T-helper 1 cell treated with Interleukin-12 subunit alpha and Interleukin-12 subunit beta and Interleukin-4 antibody, amounts not matched to agents 30 μg/mL and 1 μg/mL, for 36 hours (primary cell): ENCODE measurements around the gene GDF7.

Source experiments
- H3K27ac Mint-ChIP-seq: one replicate; pipeline ENCODE4 v1.8.0; 2021; ENCODE audit warnings: mild to moderate bottlenecking, mixed read lengths
- H3K27me3 Mint-ChIP-seq: one replicate; pipeline ENCODE4 v1.8.0; 2021; ENCODE audit warnings: low read depth, mixed read lengths
- H3K36me3 Mint-ChIP-seq: one replicate; pipeline ENCODE4 v1.8.0; 2021; ENCODE audit warnings: low read depth, mixed read lengths
- H3K4me1 Mint-ChIP-seq: one replicate; pipeline ENCODE4 v1.8.0; 2021; ENCODE audit warnings: low read depth, mixed read lengths
- H3K4me3 Mint-ChIP-seq: one replicate; pipeline ENCODE4 v1.8.0; 2021; ENCODE audit warnings: mild to moderate bottlenecking, moderate library complexity, mixed read lengths
- H3K9me3 Mint-ChIP-seq: one replicate; pipeline ENCODE4 v1.8.0; 2021; ENCODE audit warnings: mixed read lengths

The GDF7 gene

DNA sequence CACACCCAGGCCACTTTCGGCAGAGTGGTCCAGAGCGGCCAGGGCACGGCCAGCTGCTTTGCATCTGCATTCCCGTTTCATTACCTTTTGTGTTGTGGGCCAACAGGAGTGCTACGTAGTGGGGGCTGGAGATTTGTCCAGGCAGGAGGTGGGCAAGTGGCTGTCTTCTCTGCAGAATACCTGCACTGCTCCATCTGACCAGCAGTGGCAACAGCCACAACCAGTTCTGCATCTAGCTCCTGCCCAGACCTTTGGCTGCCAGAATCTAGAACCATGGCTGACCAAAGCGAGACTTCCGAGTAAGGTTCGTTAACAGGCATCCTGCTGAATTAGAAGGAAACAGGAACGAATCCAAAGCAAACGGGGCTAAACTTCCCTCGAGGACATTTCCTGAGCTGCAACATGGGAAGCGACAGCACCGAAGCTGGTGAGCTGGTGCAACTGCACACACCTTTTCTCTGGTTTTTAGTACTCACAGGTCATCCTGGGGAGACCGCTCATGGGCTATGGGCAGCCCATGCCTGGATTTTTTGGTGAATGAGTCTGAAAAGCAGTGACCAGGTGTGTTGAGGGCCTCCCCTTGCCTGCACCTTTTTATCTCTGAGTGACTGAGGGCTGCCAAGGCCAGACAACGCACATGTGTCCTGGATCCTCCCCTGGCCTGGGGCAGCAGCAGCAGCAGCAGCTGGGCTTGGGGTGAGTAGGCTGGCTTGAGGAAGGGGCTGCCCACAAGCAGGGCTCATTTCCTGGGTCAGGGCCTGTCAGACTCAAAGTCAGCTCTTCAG lies 10.5 kb downstream of the GDF7 start:
- no peak overlapping the region for H3K4me3 Mint-ChIP-seq
- no peak overlapping the region for H3K27ac Mint-ChIP-seq
- H3K4me1 Mint-ChIP-seq, result no peaks in the 10 kb centered on the region
- H3K9me3 Mint-ChIP-seq, result no peaks in the 10 kb centered on the region
- H3K27me3 Mint-ChIP-seq, result peaks cover 7% of the 10 kb centered on the region
- H3K36me3 Mint-ChIP-seq, result no peaks in the 10 kb centered on the region

DNA sequence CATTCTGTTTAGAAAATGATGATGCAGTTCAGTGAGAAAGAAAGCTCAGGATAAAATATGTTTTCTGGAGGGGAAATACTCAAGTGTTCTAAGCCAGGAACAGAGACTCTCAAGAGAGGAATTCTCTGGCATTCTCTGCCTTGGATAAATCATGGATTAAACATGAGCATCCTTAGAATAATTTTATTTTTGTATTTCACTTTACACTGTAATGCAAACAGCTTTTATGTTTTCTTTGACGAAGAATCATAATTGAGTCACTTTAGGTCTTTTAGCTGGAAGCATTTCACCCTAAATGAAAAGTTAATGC lies 11.1 kb downstream of the GDF7 start:
- H3K27me3 Mint-ChIP-seq, result peaks cover 4% of the 10 kb centered on the region
- H3K4me1 Mint-ChIP-seq, result no peaks in the 10 kb centered on the region
- no peaks in the 10 kb centered on the region for H3K36me3 Mint-ChIP-seq
- H3K27ac Mint-ChIP-seq, result no peak overlapping the region
- H3K4me3 Mint-ChIP-seq, result no peak overlapping the region
- no peaks in the 10 kb centered on the region for H3K9me3 Mint-ChIP-seq

DNA sequence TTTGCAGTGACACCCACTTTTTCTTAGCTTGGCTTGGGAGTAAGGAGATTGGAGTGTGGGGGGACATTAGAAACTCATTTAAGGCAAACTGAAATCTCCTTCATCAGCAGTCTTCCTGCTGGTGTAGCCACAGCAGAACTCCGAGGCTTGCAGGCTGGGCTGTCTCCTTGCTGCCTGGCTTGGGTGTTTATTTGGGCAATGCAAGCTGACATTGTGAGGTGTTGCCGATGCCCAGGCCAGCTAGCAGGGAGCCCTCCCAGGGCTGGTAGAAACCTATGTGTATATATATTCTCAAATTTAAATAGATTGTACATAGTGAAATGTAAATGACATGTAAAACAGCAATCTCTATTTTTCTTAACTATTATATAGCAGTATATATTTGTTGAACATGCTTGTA lies 11.8 kb downstream of the GDF7 start:
- H3K27ac Mint-ChIP-seq, result no peak overlapping the region
- H3K9me3 Mint-ChIP-seq, result no peaks in the 10 kb centered on the region
- H3K4me3 Mint-ChIP-seq, result no peak overlapping the region
- no peaks in the 10 kb centered on the region for H3K4me1 Mint-ChIP-seq
- peaks cover under 1% of the 10 kb centered on the region for H3K27me3 Mint-ChIP-seq
- H3K36me3 Mint-ChIP-seq, result no peaks in the 10 kb centered on the region

DNA sequence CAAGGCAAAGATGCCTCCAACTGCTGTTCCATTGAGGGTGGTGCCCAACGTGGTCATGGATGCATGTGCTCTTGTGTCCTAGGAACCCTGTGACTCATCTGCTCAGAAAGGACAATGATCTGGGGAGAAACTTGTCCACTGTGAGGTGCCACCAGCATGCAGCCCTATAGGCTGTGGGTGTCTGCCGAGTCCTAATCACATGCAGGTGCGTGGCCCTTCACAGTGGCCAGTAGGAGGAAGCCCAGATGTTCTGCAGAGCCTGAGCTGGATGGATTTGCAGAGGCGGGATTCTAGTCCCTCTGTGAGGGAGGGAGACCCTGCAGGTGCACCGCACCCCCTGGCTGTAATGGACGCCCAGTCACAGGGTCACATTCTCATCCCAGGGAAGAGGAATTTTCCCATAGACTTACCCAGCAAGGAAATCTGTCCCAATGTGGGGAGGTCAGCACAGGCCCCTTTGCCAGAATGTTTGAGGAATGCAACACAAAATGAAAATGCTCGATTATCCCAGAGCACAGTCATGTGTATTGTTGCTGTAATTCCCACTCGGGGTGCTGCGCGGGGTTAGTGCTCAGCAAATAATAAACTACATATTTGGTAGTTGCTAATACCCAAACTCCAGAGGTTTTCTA lies 13.9 kb downstream of the GDF7 start:
- no peak overlapping the region for H3K27ac Mint-ChIP-seq
- H3K27me3 Mint-ChIP-seq, result no peaks in the 10 kb centered on the region
- H3K36me3 Mint-ChIP-seq, result no peaks in the 10 kb centered on the region
- no peak overlapping the region for H3K4me3 Mint-ChIP-seq
- H3K4me1 Mint-ChIP-seq, result no peaks in the 10 kb centered on the region
- no peaks in the 10 kb centered on the region for H3K9me3 Mint-ChIP-seq

DNA sequence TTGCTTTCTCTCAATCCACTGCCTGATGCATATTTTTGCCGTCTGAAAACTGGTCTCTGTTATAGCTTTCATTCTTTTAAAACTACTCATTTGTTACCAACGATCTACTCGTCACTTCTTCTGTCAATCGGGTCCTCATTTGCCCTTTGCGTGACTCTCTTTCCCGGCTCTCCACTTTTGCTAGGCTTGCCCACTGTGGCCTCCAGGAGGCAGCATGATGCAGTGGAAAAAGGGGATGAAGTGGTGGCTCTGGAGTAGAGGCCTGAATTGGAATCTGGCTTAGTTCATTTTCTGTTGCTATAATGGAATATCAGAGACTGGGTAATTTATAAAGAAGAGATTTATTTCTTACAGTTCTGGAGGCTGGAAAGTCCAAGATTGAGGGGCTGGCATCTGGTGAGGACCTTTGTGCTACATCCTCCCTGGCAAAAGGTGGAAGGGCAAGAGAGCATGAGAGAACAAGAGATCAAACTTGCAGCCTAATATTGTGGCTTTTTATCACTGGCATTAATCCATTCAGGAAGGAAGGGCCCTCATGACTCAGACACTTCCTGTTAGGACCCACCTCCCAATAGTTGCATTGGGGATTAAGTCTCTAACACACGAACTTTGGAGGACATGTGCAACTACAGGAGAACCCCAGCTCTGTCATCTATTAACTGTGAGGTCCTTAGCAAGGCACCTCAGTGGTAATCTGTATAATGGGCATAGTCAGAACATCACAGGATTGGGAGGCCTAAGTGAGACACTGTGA lies 15.4 kb downstream of the GDF7 start:
- no peaks in the 10 kb centered on the region for H3K36me3 Mint-ChIP-seq
- H3K4me3 Mint-ChIP-seq, result no peak overlapping the region
- no peaks in the 10 kb centered on the region for H3K9me3 Mint-ChIP-seq
- no peaks in the 10 kb centered on the region for H3K27me3 Mint-ChIP-seq
- H3K4me1 Mint-ChIP-seq, result no peaks in the 10 kb centered on the region
- H3K27ac Mint-ChIP-seq, result no peak overlapping the region

DNA sequence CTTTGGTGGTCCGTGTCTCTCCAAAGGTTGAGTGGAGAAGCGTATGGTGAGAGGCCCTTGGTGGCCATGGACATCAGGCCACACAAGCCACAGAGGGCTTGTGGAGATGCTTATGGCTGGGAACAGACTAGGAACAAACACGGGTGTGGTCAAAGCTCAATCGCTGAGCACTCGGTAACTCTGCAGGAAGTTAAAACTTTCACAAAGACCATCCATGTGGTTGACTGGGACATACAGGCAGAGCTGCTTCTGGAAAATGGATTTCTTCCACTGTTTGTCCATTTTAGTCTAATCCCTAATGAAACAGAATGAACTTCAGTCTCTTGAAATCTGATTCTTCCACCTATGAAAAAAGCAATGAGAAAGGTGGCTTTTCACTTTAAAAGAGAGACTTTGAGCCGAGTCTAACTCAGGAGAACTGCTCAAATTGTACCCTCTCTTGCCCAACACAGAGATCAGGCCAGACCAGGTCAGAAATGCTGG lies 17.7 kb downstream of the GDF7 start:
- Mint-ChIP-seq H3K36me3 (peaks cover 13% of the 10 kb centered on the region), H3K9me3 (no peaks in the 10 kb centered on the region), H3K4me3 (no peak overlapping the region), H3K4me1 (no peaks in the 10 kb centered on the region), H3K27ac (no peak overlapping the region), H3K27me3 (no peaks in the 10 kb centered on the region)

DNA sequence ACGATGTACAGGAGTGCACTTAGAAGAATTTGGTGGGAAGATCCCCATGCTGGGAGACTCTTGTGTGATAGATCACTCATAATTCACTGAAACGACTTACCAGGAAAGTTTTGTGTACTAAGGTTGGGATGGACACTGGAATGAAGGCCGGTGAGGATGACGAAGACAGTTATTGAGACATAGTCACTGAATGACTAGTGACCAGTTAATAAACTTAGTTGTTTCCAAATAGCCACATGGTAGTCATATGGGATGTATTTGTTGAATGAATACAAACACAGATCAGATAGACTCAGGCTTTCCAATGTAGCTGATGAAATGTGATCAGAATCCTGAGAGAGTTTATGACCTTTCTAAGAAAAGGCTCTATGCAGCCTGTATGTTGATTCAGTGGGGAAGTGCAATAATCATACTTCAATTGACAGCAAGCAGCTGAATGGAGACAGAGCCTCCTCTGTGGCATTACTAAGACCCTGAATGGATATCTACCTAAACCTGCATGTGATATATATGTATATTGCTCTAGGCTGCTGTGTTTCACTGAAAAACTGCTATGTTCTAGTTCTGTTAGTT lies 20.4 kb downstream of the GDF7 start:
- Mint-ChIP-seq H3K9me3 (no peaks in the 10 kb centered on the region), H3K4me1 (no peaks in the 10 kb centered on the region), H3K36me3 (peaks cover 13% of the 10 kb centered on the region), H3K27ac (no peak overlapping the region), H3K4me3 (no peak overlapping the region), H3K27me3 (no peaks in the 10 kb centered on the region)

DNA sequence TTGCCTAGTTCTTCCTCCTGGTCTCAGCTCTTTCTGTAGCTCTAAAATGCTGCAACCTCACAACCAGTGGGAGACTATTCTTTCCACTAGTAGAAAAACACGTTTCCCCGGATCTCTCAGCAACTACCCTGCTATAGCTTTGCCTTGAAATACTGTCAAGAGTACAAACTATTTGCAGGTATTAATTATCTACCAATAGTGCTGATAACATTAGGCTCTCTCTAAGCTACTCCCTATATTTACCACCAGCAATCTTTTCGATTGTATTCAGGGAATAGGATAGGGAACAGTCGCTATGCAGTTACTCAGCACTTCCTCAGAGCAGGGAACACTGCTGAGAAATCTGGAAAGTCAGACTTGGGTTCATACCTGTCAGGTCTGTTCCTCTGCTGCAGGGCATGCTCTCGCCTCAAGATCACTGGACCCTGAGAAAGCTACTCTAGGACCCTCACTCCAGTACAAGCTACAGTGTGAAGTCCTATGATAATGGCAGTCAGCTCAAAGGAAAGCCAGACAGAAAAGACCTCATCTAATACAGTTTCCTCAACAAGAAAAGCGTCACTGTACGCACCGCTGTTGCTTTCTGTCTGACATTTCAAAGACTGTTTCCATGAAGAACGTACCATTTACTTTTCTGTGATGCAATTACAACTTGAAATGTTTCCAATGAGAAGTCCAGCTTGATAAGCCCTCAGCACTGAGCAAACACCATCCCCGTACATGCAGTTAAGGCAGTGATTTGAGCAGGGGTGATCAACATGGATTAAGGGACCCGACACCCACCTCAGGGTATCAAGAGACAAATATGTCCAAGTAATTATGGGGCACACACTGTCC lies 22.7 kb downstream of the GDF7 start:
- Mint-ChIP-seq H3K36me3 (peaks cover 13% of the 10 kb centered on the region), H3K4me1 (no peaks in the 10 kb centered on the region), H3K27me3 (no peaks in the 10 kb centered on the region), H3K4me3 (no peak overlapping the region), H3K9me3 (no peaks in the 10 kb centered on the region), H3K27ac (no peak overlapping the region)

DNA sequence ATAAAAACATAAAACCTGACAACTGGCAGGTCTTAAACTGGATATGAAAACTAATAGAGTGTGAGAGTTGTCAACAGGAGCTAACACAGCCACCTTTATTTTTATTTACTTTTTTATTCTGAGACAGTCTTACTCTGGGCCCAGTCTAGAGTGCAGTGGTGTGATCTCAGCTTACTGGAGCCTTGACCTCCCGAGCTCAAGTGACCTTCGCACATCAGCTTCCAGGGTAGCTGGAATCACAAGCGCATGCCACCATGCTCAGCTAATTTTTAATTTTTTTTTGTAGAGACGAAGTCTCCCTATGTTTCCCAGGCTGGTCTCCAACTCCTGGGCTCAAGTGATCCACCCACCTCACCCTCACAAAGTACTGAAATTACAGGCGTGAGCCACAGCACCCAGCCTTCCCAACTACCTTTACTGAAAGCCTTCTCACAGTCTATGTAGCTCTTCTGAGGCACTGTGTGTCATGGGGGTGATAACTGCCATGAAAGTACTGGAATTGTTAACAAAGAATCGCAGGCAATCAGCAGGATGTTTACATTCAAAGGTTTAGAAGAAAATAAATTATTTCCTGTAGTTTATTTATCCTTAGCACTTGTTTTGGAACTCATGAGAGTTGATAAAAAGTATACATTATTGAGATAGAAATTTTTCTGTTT lies 24.3 kb downstream of the GDF7 start:
- H3K4me1 Mint-ChIP-seq, result no peaks in the 10 kb centered on the region
- H3K9me3 Mint-ChIP-seq, result no peaks in the 10 kb centered on the region
- no peak overlapping the region for H3K27ac Mint-ChIP-seq
- no peaks in the 10 kb centered on the region for H3K27me3 Mint-ChIP-seq
- H3K4me3 Mint-ChIP-seq, result no peak overlapping the region
- peaks cover 13% of the 10 kb centered on the region for H3K36me3 Mint-ChIP-seq

DNA sequence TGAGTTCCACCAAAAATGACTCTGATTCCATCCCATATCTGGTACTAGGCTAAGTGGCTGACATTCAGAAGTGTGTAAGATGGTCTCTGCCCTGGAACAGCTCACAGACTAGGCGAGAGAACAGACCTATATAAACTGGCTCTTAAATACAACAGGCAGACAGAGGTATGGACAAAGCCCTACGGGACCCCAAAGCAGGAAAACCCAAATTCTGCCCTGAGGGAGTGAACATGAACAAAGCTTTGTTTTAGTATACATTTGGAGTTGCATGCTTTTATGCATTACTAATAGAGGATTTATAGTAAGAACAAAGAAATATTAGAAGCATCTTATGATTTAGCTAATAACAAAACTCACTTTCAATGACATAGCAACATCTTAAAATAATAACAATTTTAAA lies 25.1 kb downstream of the GDF7 start:
- Mint-ChIP-seq H3K36me3 (peaks cover 13% of the 10 kb centered on the region), H3K9me3 (no peaks in the 10 kb centered on the region), H3K4me1 (no peaks in the 10 kb centered on the region), H3K27me3 (no peaks in the 10 kb centered on the region), H3K27ac (no peak overlapping the region), H3K4me3 (no peak overlapping the region)

DNA sequence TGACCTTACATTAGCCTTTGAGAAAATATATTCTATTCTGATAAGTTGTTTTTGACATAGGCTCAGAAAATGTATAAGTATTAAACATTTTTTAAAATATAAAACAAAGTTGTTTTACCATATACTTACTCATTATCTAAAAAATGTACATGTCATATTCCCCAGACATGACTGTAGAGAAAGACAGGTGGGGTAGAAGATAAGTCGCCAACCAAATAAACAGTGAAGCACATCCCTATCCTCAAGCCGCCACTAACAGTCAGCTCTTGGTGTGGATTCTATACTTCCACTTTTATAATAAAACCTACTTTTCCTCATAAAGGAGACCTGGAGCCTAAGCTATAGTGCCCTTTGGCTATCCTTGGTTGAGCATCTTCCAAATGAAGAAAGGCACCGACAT lies 26.4 kb downstream of the GDF7 start:
- no peaks in the 10 kb centered on the region for H3K9me3 Mint-ChIP-seq
- H3K36me3 Mint-ChIP-seq, result peaks cover 8% of the 10 kb centered on the region
- H3K4me1 Mint-ChIP-seq, result no peaks in the 10 kb centered on the region
- H3K27ac Mint-ChIP-seq, result no peak overlapping the region
- no peaks in the 10 kb centered on the region for H3K27me3 Mint-ChIP-seq
- H3K4me3 Mint-ChIP-seq, result no peak overlapping the region

DNA sequence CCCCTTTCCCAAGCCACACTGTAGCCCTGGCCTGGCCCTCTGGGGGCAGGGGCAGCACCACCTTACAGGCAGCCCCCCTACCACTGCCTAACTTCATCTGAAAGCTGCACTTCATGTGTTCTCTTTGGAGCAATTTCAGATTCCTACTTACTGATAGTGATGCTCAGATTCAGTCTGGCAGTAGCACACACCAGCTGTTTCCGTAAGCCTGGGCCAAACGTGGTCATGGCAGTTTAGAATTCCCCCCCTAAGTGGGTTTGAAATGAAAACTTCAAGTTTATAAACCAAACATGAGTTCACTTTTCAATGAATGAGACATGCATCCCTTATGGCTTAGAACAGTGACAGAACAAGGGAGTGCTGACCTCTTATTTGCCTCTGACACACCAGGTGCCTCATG lies 29.4 kb downstream of the GDF7 start:
- Mint-ChIP-seq H3K27ac (no peak overlapping the region), H3K36me3 (peaks cover under 1% of the 10 kb centered on the region), H3K9me3 (no peaks in the 10 kb centered on the region), H3K4me3 (no peak overlapping the region), H3K4me1 (peaks cover 9% of the 10 kb centered on the region), H3K27me3 (no peaks in the 10 kb centered on the region)

DNA sequence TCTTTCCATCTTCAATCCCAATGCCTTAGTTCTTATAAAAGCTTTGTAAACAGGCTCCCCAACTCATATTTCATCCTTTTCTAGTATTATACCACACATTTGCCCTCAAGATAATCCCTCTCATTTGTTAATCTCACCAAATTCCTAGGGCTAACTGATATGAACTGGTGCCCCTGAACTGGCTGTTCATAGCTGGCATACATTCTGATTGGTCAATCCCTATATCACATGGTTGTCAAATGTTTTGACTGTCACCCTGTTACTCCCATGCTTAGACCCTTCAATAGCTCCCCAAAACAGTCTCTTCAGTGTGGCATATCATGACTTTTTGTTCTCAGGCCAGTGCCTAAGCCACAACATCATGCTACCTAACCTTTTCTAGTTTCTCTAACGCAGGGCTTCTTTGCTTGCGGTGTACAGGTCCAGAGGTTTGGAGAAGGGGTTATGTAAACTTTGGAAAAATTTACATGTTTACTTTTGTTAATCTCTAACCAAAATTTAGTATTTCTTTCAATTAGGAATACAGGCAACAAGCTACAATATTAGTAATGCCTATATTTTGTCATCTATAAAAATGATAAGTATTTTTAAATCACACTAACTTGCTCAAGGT lies 30.5 kb downstream of the GDF7 start:
- peaks cover 9% of the 10 kb centered on the region for H3K4me1 Mint-ChIP-seq
- H3K36me3 Mint-ChIP-seq, result peaks cover 1% of the 10 kb centered on the region
- no peaks in the 10 kb centered on the region for H3K27me3 Mint-ChIP-seq
- no peak overlapping the region for H3K4me3 Mint-ChIP-seq
- no peak overlapping the region for H3K27ac Mint-ChIP-seq
- H3K9me3 Mint-ChIP-seq, result no peaks in the 10 kb centered on the region
